HG03135 (cell line): ENCODE measurements around the gene ETDC.
"Not testable (repeated sequence)": the region's sequence is repeated elsewhere in the genome, so short reads cannot be mapped to it uniquely, and the experiment has no call there.

ENCODE experiments used
- ATAC-seq: cut with Tn5 transposase; IDR thresholded peaks from one replicate; pipeline ENCODE4 v1.9.1; 2021; ENCODE audit warnings: mild to moderate bottlenecking, moderate library complexity; ENCODE audit not compliant: unreplicated experiment

The ETDC gene

GRCh38 chrX:135309430-135309923 is at the start of gene ETDC:
Gene ETDC, plus strand, starts transcription at chrX:135309480. Its CDS starts 0 bp downstream, at chrX:135309480.
- ATAC-seq = no peak

- not testable (repeated sequence) for ATAC-seq
Observed at GRCh38 chrX:135260976-135261375, 48.3 kb upstream of the ETDC start.

GRCh38 chrX:135263376-135263775 is 45.9 kb upstream of the ETDC start:
- not testable (repeated sequence) for ATAC-seq

GRCh38 chrX:135264206-135264605 is 45.1 kb upstream of the ETDC start:
- no peak for ATAC-seq

GRCh38 chrX:135273162-135273561 is 36.1 kb upstream of the ETDC start:
- ATAC-seq = no peak

GRCh38 chrX:135275973-135276372 is 33.3 kb upstream of the ETDC start:
- ATAC-seq = no peak

- ATAC-seq = no peak
Observed at GRCh38 chrX:135287266-135287823, 21.9 kb upstream of the ETDC start.

GRCh38 chrX:135295238-135295943 is 13.9 kb upstream of the ETDC start:
- ATAC-seq = peak; percentile 93

- peak; percentile 54 for ATAC-seq
Observed at GRCh38 chrX:135295944-135296305, 13.4 kb upstream of the ETDC start.

- no peak for ATAC-seq
Observed at GRCh38 chrX:135302269-135302873, 6.9 kb upstream of the ETDC start.

GRCh38 chrX:135304741-135305140 is 4.5 kb upstream of the ETDC start:
- no peak for ATAC-seq

GRCh38 chrX:135307171-135307570 is 2.1 kb upstream of the ETDC start:
- no peak for ATAC-seq

- ATAC-seq = no peak
Observed at GRCh38 chrX:135308345-135308855, 880 bp upstream of the ETDC start.

- ATAC-seq = no peak
Observed at GRCh38 chrX:135315864-135316263, 6.6 kb downstream of the ETDC start.

GRCh38 chrX:135324463-135324862 is 15.2 kb downstream of the ETDC start:
- no peak for ATAC-seq

GRCh38 chrX:135325036-135325818 is 15.9 kb downstream of the ETDC start:
- ATAC-seq = not testable (repeated sequence)

GRCh38 chrX:135327299-135327698 is 18.0 kb downstream of the ETDC start:
- no peak for ATAC-seq

GRCh38 chrX:135328421-135329005 is 19.2 kb downstream of the ETDC start:
- no peak for ATAC-seq

GRCh38 chrX:135330706-135331105 is 21.4 kb downstream of the ETDC start:
- no peak for ATAC-seq

GRCh38 chrX:135331525-135331924 is 22.2 kb downstream of the ETDC start:
- ATAC-seq = no peak

GRCh38 chrX:135340831-135341230 is 31.6 kb downstream of the ETDC start:
- ATAC-seq = no peak
